Measurements from ENCODE around the gene ENPP3. TPM values are rescaled to one million over a fixed set of nuclear protein-coding genes. Genes with fewer than 3 reads are reported as not detected.

The ENPP3 gene
- total RNA-seq, 1 experiment from 2014 or later: 0.15 TPM

- Histone ChIP-seq H3K4me2 (ENCODE audit: insufficient read depth, insufficient read length, low read length) (no peak overlapping the region), H2BK5ac (ENCODE audit: insufficient read length, low read length) (no peak overlapping the region), H2BK12ac (ENCODE audit: insufficient read length, low read depth, low read length) (no peak overlapping the region), H3K56ac (ENCODE audit: insufficient read length, low read depth, low read length) (no peak overlapping the region), H3K18ac (ENCODE audit: insufficient read length, low read depth, low read length) (no peak overlapping the region), H3K4ac (ENCODE audit: low read depth, low read length) (no peak overlapping the region), H3K79me2 (ENCODE audit: insufficient read depth, low read length) (no peaks in the 10 kb centered on the region), H3K79me1 (ENCODE audit: insufficient read depth, low read depth, low read length, poor library complexity, severe bottlenecking) (no peaks in the 10 kb centered on the region), H4K20me1 (ENCODE audit: control insufficient read depth, insufficient read depth, insufficient read length) (no peaks in the 10 kb centered on the region), H2BK15ac (ENCODE audit: low read depth, low read length) (no peak overlapping the region), H2AK5ac (ENCODE audit: insufficient read length, low read length) (no peak overlapping the region), H2AFZ (ENCODE audit: low read length) (no peak overlapping the region), H4K5ac (ENCODE audit: insufficient read length, low read depth, low read length) (no peak overlapping the region), H3K27me3 (ENCODE audit: insufficient read depth, low read length) (no peaks in the 10 kb centered on the region), H3K4me1 (ENCODE audit: insufficient read depth, low read length) (no peaks in the 10 kb centered on the region; the same call in 1 of the 2 replicates), H3K27ac (ENCODE audit: insufficient read length, low read depth, low read length) (no peak overlapping the region), H3K23me2 (ENCODE audit: insufficient read length, low read depth, low read length, poor library complexity, severe bottlenecking) (no peaks in the 10 kb centered on the region), H2BK120ac (ENCODE audit: low read depth, low read length, poor library complexity, severe bottlenecking) (no peak overlapping the region), H2BK20ac (ENCODE audit: low read depth, low read length, poor library complexity, severe bottlenecking) (no peak overlapping the region), H3K23ac (ENCODE audit: insufficient read length, low read depth, low read length) (no peak overlapping the region), H4K91ac (ENCODE audit: insufficient read length, low read depth, low read length) (no peak overlapping the region), H3K9me3 (ENCODE audit: control insufficient read depth, low read depth, low read length) (no peaks in the 10 kb centered on the region), H3K14ac (ENCODE audit: insufficient read depth, low read length) (no peak overlapping the region), H4K8ac (replicated peaks; ENCODE audit: insufficient read length, low read depth, low read length) (no peak overlapping the region), H3T11ph (ENCODE audit: low read length) (no peak overlapping the region), H3K9ac (ENCODE audit: extremely low read depth, insufficient read length, low read length) (no peak overlapping the region)
- Mint-ChIP-seq H3K4me3 (no peak overlapping the region), H3K27ac (no peak overlapping the region), H3K36me3 (ENCODE audit: insufficient read depth in 1 of 3, low read depth in 3 of 3) (no peaks in the 10 kb centered on the region), H3K9me3 (no peaks in the 10 kb centered on the region), H3K4me1 (no peaks in the 10 kb centered on the region; a peak in 1 of 4 replicates), H3K27me3 (ENCODE audit: low read depth) (no peaks in the 10 kb centered on the region)
- TF ChIP-seq CTCF (conservative IDR thresholded peaks at IDR 0.05): no peak
- no CpG with 5 or more reads among the region's 3 CpGs for whole genome bisulfite sequencing (ENCODE audit: extremely low coverage, insufficient read length, low lambda C conversion rate)
- DNase-seq: no peak
Observed at GRCh38 chr6:131658287-131658686, 21.2 kb downstream of the ENPP3 start.

Data from H9 (cell line).